PC-3 (cell line): ENCODE results near the gene EMID1.

Source experiments
- CTCF ChIP-seq: fragments of 300-600 bp; sonication (generic); conservative IDR thresholded peaks from 2 replicates; pipeline ENCODE4 v1.5.1; 2017; ENCODE audit warnings: antibody characterized with exemption, low read depth, mild to moderate bottlenecking, low read length
- EZH2 ChIP-seq: fragments of 300-600 bp; sonication (generic); IDR thresholded peaks from one replicate; pipeline ENCODE4 v1.6.1; 2017; ENCODE audit warnings: antibody characterized with exemption, mild to moderate bottlenecking, low read length; ENCODE audit not compliant: unreplicated experiment

GRCh38 chr22:29308148-29308790, 102.6 kb downstream of the EMID1 start:
- TF ChIP-seq CTCF (no peak), EZH2 (no peak)
